ENCODE data around the gene IL19.

Gene IL19

GRCh38 chr1:206734499-206735142 is 36.0 kb upstream of the IL19 start:
- Histone ChIP-seq H3K4me3 (ENCODE audit: low read depth, low read length, poor library complexity, severe bottlenecking) (no peak overlapping the region), H3K4me2 (ENCODE audit: low read length) (no peak overlapping the region), H2AFZ (ENCODE audit: low read length) (no peak overlapping the region), H3K9me3 (ENCODE audit: low read length) (no peaks in the 10 kb centered on the region), H3K4me1 (ENCODE audit: insufficient read depth, low read length, severe bottlenecking) (peaks cover 13% of the 10 kb centered on the region), H3K27ac (ENCODE audit: low read depth, low read length, poor library complexity, severe bottlenecking) (no peak overlapping the region), H4K20me1 (ENCODE audit: insufficient read depth, low read length) (no peaks in the 10 kb centered on the region), H3K36me3 (ENCODE audit: insufficient read depth, low read length) (peaks cover 13% of the 10 kb centered on the region; the same call in 1 of the 2 replicates), H3F3A (ENCODE audit: insufficient read depth, low read length) (no peaks in the 10 kb centered on the region), H3K9me2 (ENCODE audit: low read depth, low read length) (no peaks in the 10 kb centered on the region), H3K27me3 (ENCODE audit: insufficient read depth, low read length) (no peaks in the 10 kb centered on the region), H3K9ac (ENCODE audit: low read length) (no peak overlapping the region), H3K79me2 (ENCODE audit: insufficient read depth, low read length) (no peaks in the 10 kb centered on the region)
- TF ChIP-seq, protein P1, sequence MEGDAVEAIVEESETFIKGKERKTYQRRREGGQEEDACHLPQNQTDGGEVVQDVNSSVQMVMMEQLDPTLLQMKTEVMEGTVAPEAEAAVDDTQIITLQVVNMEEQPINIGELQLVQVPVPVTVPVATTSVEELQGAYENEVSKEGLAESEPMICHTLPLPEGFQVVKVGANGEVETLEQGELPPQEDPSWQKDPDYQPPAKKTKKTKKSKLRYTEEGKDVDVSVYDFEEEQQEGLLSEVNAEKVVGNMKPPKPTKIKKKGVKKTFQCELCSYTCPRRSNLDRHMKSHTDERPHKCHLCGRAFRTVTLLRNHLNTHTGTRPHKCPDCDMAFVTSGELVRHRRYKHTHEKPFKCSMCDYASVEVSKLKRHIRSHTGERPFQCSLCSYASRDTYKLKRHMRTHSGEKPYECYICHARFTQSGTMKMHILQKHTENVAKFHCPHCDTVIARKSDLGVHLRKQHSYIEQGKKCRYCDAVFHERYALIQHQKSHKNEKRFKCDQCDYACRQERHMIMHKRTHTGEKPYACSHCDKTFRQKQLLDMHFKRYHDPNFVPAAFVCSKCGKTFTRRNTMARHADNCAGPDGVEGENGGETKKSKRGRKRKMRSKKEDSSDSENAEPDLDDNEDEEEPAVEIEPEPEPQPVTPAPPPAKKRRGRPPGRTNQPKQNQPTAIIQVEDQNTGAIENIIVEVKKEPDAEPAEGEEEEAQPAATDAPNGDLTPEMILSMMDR (IDR thresholded peaks at IDR 0.05; ENCODE audit: low read length), result peak; percentile 88
- TF ChIP-seq EZH2 (IDR thresholded peaks at IDR 0.05; ENCODE audit: borderline replicate concordance, low read length), result no peak

- no peaks in the 10 kb centered on the region for H3K9me2 ChIP-seq (ENCODE audit: low read depth, low read length)
- no peak for TF ChIP-seq EZH2 (IDR thresholded peaks at IDR 0.05; ENCODE audit: borderline replicate concordance, low read length)
- TF ChIP-seq, protein P1 (IDR thresholded peaks at IDR 0.05; ENCODE audit: low read length), result no peak
- no peak overlapping the region for H3K9ac ChIP-seq (ENCODE audit: low read length)
- no peak overlapping the region for H2AFZ ChIP-seq (ENCODE audit: low read length)
- H3F3A ChIP-seq (ENCODE audit: insufficient read depth, low read length), result no peaks in the 10 kb centered on the region
- H4K20me1 ChIP-seq (ENCODE audit: insufficient read depth, low read length), result no peaks in the 10 kb centered on the region
- H3K36me3 ChIP-seq (ENCODE audit: insufficient read depth, low read length), result peaks cover 9% of the 10 kb centered on the region; the same call in 1 of the 2 replicates
- H3K4me1 ChIP-seq (ENCODE audit: insufficient read depth, low read length, severe bottlenecking), result peaks cover 22% of the 10 kb centered on the region
- H3K9me3 ChIP-seq (ENCODE audit: low read length), result no peaks in the 10 kb centered on the region
- no peaks in the 10 kb centered on the region for H3K79me2 ChIP-seq (ENCODE audit: insufficient read depth, low read length)
- H3K4me2 ChIP-seq (ENCODE audit: low read length), result no peak overlapping the region
- no peaks in the 10 kb centered on the region for H3K27me3 ChIP-seq (ENCODE audit: insufficient read depth, low read length)
- no peak overlapping the region for H3K4me3 ChIP-seq (ENCODE audit: low read depth, low read length, poor library complexity, severe bottlenecking)
- no peak overlapping the region for H3K27ac ChIP-seq (ENCODE audit: low read depth, low read length, poor library complexity, severe bottlenecking)
These were observed 35.0 kb upstream of the IL19 start for GRCh38 chr1:206735553-206736031.

DNA sequence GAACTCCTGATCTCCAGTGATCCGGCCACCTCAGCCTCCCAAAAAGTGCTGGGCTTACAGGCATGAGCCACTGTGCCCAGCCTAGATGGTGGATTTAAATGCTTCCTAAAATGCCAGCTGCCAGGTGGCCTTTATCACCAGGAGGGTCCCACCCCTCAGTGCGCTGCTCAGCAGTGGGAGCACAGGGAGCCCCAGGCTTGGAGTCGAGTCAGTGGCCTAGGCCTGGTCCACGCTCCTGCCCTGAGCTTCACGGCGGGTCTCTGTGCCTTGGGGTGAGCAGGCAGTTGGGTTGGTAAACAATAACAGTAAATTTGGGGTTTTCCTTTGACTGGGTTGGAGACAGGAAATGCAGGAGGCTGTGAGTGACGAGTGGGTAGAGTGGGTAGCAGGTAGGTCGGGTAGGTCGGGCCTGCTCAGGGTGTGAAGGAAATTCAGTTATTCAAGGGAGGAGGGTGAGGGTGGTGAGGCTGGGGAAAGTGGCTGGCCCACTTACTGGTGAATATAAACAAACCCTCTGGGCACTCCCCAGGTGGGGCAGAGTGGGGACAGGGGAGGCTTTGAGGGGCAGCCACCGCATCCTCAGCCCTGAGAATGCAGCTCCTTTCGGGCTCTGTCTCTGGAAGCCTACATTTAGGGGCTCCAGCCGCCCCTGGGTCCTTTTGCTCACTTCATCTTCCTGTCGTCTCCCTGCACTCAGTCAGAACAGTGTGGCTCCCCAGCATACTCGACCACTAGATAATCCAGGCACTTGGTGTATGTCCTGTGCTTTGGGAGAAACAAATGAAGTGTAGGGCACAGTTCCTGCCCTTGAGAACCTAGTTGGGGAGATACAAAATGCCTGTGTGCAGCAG is 33.5 kb upstream of the IL19 start:
- no peak overlapping the region for H3K4me2 ChIP-seq (ENCODE audit: low read length)
- TF ChIP-seq EZH2 (IDR thresholded peaks at IDR 0.05; ENCODE audit: borderline replicate concordance, low read length), result no peak
- TF ChIP-seq, protein P1 (IDR thresholded peaks at IDR 0.05; ENCODE audit: low read length), result no peak
- no peaks in the 10 kb centered on the region for H3K36me3 ChIP-seq (ENCODE audit: insufficient read depth, low read length)
- H3K79me2 ChIP-seq (ENCODE audit: insufficient read depth, low read length), result no peaks in the 10 kb centered on the region
- peak overlapping the region; percentile 80 for H3K27ac ChIP-seq (ENCODE audit: low read depth, low read length, poor library complexity, severe bottlenecking)
- no peaks in the 10 kb centered on the region for H3F3A ChIP-seq (ENCODE audit: insufficient read depth, low read length)
- H3K27me3 ChIP-seq (ENCODE audit: insufficient read depth, low read length), result no peaks in the 10 kb centered on the region
- H3K9me2 ChIP-seq (ENCODE audit: low read depth, low read length), result no peaks in the 10 kb centered on the region
- no peak overlapping the region for H2AFZ ChIP-seq (ENCODE audit: low read length)
- H3K9ac ChIP-seq (ENCODE audit: low read length), result no peak overlapping the region
- H3K4me1 ChIP-seq (ENCODE audit: insufficient read depth, low read length, severe bottlenecking), result peaks cover 35% of the 10 kb centered on the region
- H3K4me3 ChIP-seq (ENCODE audit: low read depth, low read length, poor library complexity, severe bottlenecking), result no peak overlapping the region
- H4K20me1 ChIP-seq (ENCODE audit: insufficient read depth, low read length), result no peaks in the 10 kb centered on the region
- no peaks in the 10 kb centered on the region for H3K9me3 ChIP-seq (ENCODE audit: low read length)
